EL (cell line): ENCODE measurements around the gene ATRN.
"Not testable (repeated sequence)": the region's sequence is repeated elsewhere in the genome, so short reads cannot be mapped to it uniquely, and the experiment has no call there.

Experiments
- DNase-seq: peaks from one replicate; pipeline ENCODE4 v3.0.0-alpha.2; 2016

ATRN gene

DNA sequence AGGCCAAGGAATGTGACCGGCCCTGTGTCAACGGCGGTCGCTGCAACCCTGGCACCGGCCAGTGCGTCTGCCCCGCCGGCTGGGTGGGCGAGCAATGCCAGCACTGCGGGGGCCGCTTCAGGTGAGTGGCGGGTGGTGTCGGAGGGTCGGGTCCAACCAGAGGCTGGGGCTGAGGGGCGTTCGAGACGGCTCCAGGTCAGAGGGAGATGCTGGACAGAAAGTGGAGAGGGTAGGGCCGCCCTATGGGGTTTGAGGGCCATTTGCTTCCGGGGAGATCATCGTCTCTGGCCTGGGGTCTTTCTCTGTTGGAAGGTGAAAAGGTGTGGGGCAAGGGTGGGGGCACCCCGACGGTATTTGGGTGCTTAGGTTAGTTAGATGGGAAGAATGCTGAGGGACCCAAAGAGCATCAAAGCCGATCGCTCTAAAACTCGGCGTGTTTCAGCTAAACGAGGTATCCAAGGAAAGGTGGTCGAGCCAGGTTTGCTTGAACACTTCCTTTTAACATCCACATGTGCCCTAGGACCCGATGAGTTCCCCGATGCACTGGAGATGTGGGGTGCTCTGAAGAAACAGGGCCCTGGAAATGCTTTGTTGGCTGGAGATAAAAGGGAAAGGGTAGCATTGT lies 691 bp downstream of the ATRN start:
- no peak for DNase-seq

GRCh38 chr20:3472105-3472504 lies 1.3 kb downstream of the ATRN start:
- no peak for DNase-seq

DNA sequence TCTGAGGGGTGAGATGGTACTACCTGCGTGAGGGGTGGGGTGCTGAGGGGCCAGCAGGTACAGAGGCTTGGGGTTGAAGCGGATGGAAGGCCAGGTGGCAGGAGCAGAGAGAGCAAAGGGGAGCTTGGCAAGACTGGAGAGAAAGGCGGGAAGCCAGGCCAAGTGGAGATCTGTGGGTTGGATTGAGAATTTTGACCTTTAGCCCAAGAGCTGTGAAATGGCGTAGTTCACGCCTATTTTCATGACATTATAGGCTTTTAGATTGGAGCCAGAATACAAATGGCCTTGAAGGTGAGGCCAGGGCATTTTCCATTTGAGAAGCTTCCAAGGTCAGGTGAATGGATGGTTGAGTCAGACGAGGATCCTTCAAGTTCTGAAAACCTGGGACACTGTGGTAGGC lies 2.5 kb downstream of the ATRN start:
- DNase-seq, result no peak

- no peak for DNase-seq
These were observed 3.1 kb downstream of the ATRN start for GRCh38 chr20:3473944-3474343.

DNA sequence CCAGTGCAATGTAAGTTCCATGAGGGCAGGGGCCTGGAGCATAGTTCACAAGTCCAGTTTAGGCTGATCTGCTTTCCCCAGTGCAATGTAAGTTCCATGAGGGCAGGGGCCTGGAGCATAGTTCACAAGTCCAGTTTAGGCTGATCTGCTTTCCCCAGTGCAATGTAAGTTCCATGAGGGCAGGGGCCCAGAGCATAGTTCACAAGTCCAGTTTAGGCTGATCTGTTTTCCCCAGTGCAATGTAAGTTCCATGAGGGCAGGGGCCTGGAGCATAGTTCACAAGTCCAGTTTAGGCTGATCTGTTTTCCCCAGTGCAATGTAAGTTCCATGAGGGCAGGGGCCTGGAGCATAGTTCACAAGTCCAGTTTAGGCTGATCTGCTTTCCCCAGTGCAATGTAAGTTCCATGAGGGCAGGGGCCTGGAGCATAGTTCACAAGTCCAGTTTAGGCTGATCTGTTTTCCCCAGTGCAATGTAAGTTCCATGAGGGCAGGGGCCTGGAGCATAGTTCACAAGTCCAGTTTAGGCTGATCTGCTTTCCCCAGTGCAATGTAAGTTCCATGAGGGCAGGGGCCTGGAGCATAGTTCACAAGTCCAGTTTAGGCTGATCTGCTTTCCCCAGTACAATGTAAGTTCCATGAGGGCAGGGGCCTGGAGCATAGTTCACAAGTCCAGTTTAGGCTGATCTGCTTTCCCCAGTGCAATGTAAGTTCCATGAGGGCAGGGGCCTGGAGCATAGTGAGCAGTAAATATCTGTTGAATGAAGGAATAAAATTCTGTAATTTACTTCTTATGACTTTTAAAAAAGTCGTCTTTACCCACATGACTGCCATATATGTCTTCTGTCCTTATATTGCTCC lies 6.4 kb downstream of the ATRN start:
- DNase-seq, result not testable (repeated sequence)

GRCh38 chr20:3477861-3478544 lies 7.2 kb downstream of the ATRN start:
- no peak for DNase-seq

DNA sequence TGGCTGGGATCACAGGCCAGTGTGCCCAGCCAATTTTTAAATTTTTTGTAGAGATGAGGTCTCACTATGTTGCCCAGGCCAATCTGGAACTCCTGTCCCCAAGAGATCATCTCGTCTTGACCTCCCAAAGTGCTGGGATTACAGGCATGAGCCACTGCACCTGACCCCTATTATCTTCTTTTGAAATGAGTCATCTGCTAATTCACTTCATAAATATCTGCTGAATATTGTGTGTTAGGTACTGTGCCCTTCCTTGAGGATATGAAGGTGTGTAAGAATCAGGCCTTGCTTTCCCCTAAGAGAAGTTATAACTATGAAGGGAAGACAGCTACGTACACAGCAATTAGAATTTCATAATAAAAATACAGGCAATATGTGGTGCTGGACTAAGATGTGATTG lies 8.2 kb downstream of the ATRN start:
- DNase-seq, result no peak

DNA sequence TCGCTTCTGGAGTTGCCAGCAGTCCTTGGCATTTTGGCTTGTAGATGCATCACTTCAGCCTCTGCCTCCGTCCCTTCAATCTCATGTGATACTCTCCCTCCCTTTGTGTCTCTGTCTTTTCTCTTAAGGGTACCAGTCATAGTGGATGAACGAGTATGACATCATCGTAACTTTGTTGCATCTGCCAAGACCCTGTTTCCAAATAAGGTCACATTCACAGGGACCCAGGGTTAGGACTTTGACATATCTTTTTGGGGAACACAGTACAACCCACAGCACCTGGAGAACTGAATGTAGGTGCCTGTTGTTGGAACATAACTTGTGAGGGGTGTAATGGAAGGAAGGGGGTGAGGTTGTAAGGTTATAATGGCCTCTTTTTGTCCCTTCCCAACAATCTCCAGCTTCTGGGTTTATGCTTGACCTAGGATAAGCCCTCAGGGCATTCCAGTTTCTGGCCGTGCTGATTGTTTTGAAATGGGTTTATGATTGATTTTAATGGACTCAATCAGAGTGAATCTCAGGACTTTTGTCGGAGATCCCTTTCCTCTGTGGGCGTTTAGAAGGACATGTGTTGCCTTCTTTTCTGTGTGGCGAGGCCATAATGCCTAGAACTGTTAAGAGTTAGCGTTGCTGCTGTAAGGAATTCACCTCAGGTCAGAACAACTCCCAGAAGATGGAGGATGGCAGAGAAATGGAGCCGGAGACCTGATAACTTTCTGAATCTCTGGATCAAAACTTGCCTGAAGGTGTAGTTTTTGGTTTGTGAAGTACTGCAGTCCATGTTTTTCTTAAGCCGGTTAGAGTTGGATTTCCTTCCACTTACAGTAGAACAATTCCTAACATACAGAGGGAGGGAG lies 9.2 kb downstream of the ATRN start:
- no peak for DNase-seq

GRCh38 chr20:3483309-3483708 lies 12.5 kb downstream of the ATRN start:
- no peak for DNase-seq

DNA sequence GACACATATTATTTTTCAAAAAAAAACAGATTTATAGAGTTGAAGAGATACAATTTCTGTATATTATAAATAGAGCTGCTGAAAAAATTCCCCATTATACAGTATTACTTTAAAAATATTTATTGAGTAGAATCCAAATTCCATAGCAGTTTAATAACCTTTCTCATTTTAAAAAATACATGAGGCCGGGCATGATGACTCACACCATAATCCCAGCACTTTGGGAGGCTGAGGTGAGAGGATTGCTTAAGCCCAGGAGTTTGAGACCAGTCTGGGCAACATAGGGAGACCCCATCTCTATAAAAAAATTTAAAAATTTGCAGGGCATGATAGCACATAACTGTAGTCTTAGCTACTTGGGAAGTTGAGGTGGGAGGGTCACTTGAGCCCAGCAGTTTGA lies 13.0 kb downstream of the ATRN start:
- peak; percentile 58 for DNase-seq

- DNase-seq, result no peak
These were observed 15.1 kb downstream of the ATRN start for GRCh38 chr20:3485913-3486312.

GRCh38 chr20:3486850-3487249 lies 16.0 kb downstream of the ATRN start:
- no peak for DNase-seq

- DNase-seq, result no peak
These were observed 21.9 kb downstream of the ATRN start for GRCh38 chr20:3492669-3493068.

DNA sequence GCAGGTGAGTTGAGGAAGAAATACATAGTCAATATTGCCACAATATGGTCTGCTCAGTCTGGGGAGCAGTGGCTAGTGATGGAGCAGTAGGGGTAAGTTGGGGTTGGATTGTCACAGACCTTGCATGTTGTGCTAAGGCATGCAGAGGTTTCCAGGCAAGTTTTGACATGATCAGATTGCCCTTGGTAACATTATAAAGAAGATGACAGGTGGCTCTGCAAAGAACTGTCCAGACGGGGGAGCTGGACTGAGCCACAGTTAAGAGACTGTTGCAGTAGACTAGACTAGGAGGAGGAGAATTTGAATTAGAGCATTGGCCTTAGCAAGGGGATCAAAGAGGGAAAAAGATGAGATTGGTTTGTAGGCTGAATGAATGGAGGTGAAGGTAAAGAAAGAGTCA lies 23.4 kb downstream of the ATRN start:
- no peak for DNase-seq

GRCh38 chr20:3502878-3503277 lies 32.1 kb downstream of the ATRN start:
- no peak for DNase-seq

GRCh38 chr20:3505148-3505547 lies 34.3 kb downstream of the ATRN start:
- DNase-seq, result no peak

DNA sequence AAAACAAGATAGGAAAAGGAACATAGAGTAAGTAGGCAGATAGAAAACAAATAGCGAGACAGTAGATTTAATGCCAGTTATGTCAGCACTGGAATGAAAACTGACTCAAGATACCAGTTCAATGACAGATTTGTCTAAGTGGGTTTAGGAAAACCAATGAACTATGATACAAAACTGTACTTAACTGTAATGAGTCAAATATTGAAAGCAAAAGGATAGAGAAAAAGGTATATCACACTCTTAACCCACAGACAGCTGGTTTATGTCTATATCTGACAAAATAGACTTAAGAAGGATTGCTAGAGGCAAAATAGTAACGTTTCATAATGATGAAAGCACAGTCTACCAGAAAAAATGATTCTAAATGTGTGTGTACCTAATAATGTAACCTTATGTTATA lies 38.2 kb downstream of the ATRN start:
- DNase-seq, result no peak

- no peak for DNase-seq
These were observed 39.3 kb downstream of the ATRN start for GRCh38 chr20:3510110-3510509.

DNA sequence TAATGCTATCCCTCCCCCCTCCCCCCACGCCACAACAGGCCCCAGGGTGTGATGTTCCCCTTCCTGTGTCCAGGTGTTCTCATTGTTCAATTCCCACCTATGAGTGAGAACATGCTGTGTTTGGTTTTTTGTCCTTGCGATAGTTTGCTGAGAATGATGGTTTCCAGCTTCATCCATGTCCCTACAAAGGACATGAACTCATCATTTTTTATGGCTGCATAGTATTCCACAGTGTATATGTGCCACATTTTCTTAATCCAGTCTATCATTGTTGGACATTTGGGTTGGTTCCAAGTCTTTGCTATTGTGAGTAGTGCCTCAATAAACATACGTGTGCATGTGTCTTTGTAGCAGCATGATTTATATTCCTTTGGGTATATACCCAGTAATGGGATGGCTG lies 41.4 kb downstream of the ATRN start:
- DNase-seq, result not testable (repeated sequence)

- DNase-seq, result no peak
These were observed 43.3 kb downstream of the ATRN start for GRCh38 chr20:3514012-3514642.

DNA sequence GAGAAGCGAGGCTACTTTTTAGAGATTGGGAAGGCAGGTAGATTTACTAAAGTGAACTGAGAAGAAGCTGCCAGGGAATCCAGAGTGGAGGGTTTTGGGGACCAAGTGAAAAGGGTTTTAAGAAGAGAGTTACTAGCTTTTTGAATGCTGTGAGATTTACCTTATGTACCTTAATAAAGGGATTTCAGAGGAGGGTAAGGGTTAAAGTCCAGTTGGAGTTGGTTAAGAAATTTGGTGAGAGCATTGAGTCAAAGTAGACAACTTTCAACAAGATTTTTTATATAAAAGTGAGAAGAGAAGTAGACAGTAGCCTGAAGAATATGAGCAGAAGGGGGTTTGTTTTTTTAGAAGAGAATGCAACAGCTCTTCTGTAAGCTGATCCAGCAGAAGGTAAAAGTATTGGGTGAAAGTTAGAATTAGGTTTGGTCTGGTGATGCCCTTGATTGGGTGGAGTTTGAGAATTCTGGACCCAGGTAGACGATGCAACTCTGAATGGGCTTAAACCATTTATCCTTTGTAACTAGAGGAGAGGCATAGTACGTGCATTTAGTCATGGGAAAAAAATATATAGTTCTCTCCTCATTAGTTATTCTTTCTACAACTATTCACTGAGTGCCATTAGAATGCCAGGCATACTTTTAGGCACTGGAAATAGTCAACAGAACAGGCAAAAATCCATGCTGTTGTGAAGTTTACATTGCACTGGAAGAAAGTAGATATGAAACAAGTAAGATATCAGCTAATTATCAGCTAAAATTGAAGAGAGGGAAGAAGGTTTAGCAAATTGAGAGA lies 44.8 kb downstream of the ATRN start:
- peak; percentile 16 for DNase-seq
